Stimulated activated CD4-positive, alpha-beta T cell treated with anti-CD3 and anti-CD28 coated beads, Interleukin-1b, Interleukin-23, amount 100 ng/mL, for 24 hours (primary cell): ENCODE measurements around the gene PPWD1.
A peak's percentile ranks its signal among the peaks of the same experiment; 100 is the strongest.

Experiments
- DNase-seq, 4 experiments: peaks; one replicate each; pipeline ENCODE4 v3.0.0-alpha.2; 2020; ENCODE audit warnings: low read depth in 4 of 4, low spot score in 1 of 4

PPWD1 gene

GRCh38 chr5:65623482-65623881 is 60.4 kb downstream of the PPWD1 start:
- no peak for DNase-seq

DNA sequence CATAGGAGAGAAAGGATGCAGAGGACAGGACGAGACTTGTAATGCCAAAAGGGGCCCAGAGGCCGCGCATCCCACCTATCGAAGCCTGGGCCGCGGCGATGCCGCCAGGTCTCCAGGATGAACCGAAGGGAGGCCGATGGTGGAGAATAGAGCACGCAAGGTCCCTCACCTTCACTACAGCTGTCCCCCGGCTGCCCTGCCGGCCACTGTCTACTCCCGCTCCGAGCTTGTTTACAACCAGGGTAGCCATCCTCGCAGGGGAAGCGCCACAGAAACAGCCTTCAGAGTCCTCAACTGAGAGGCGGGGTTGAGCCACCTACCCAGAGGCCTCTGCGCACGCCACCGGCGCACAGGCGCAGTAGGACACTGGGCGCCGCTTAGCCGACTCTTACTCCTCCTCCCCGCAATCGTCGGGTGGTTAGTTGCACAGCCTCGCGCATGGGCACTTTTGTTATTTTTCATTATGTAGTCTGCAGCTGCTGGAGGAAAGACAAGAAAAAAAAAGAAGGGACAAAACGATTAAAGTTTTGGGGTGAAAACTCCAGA is 61.0 kb downstream of the PPWD1 start, which contains the start of gene TRIM23:
Gene TRIM23, minus strand, starts transcription at position 309 of the 546 bp plus-strand sequence. Its CDS starts 59 bp downstream, at position 250.
- DNase-seq = peak; percentile 67 to 81 (median 77)

DNA sequence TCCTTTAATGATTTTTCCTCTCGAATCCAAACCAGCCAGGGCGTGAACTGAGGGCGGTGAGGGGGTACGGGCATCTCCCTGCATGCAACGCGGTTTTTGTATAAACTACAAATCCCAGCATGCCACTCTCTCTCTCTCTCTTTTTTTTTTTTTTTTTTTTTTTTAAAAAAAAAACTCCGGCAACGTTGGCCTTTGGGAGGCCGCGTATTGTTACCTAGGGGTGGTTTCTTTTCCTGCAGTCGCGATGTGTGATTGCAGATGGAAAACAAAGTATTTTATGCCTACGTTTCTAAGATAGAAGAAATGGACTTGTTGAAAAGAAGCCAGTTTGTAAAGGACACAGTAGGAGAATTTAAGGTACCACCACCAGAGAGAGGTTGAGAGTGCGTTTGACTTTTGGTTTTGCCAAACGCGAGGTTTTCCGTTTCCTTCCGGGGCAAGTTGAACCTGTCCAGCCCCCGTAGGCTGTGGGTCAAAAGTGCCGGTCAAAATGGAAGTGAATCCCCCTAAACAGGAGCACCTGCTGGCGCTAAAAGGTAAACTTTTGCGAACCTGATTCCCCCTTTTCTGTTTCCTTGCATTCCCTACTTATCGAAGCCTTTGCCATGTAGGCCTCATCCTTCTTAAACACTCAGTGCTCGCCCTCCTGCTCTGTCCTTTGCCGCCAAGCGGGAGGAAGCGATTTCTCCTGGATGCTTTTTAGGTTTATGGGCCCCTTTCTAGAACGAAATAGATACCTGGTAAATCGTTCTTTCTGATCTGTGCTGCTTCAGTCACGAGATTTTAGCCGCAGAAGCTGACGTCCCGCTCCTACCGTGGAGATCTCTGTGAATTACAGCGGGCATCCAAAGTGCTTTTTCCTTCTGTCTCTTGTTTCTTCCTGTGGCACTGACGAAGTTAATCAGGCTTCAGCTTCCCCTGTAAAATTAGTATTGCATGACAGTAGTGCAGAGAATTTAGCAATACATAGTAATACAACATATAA is 61.8 kb downstream of the PPWD1 start, which contains the start of the genes SHLD3 and TRAPPC13:
Gene SHLD3, plus strand, starts transcription at position 457 of the 985 bp plus-strand sequence. CDS start 4,561 bp downstream, outside the sequence.
Gene TRAPPC13, plus strand, starts transcription at position 457 of the 985 bp plus-strand sequence. Its CDS starts 34 bp downstream, at position 491.
- peak; percentile 44 to 69 (median 64) for DNase-seq

- DNase-seq = no peak
These were observed 62.6 kb downstream of the PPWD1 start for GRCh38 chr5:65625743-65626142.

GRCh38 chr5:65630981-65631380 is 67.9 kb downstream of the PPWD1 start:
- DNase-seq = no peak
